A549 (cell line): ENCODE data around the gene S100A13.

Experiments used
- CBX8 ChIP-seq: fragments of 200-600 bp; sonication (generic); IDR thresholded peaks from 2 replicates; pipeline ENCODE4 v1.6.1; 2016
- EP300 ChIP-seq, 2 experiments: fragments of >200 bp; sonication (Bioruptor Twin); formaldehyde crosslinking; IDR thresholded peaks; 2 replicates in 1 of 2; 3 replicates in 1 of 2; pipeline ENCODE4 v1.6.1; 2016 to 2017
- KDM1A ChIP-seq: fragments of 200-600 bp; sonication (generic); IDR thresholded peaks from 2 replicates; pipeline ENCODE4 v1.6.1; 2016; ENCODE audit warnings: low read depth, mild to moderate bottlenecking
- PHF8 ChIP-seq: fragments of 200-600 bp; sonication (generic); IDR thresholded peaks from 2 replicates; pipeline ENCODE4 v1.6.1; 2016; ENCODE audit warnings: low read depth, mild to moderate bottlenecking, antibody characterized with exemption, moderate library complexity, borderline replicate concordance
- RNF2 ChIP-seq: fragments of 200-600 bp; sonication (generic); IDR thresholded peaks from 2 replicates; pipeline ENCODE4 v1.6.1; 2016; ENCODE audit warnings: low read depth, mild to moderate bottlenecking, antibody characterized with exemption, moderate library complexity, borderline replicate concordance
- SMC3 ChIP-seq: fragments of >200 bp; sonication (Bioruptor Twin); formaldehyde crosslinking; IDR thresholded peaks from 3 replicates; pipeline ENCODE4 v1.6.1; 2018; ENCODE audit warnings: inconsistent platforms
- ZC3H11A ChIP-seq: fragments of 450-650 bp; IDR thresholded peaks from 2 replicates; pipeline ENCODE4 v1.6.1; 2014; ENCODE audit warnings: antibody characterized with exemption, mild to moderate bottlenecking
- ZFP36 ChIP-seq: fragments of 450-650 bp; IDR thresholded peaks from 2 replicates; pipeline ENCODE4 v1.6.1; 2014; ENCODE audit warnings: borderline replicate concordance; ENCODE audit not compliant: partially characterized antibody
- TF ChIP-seq, protein P1 (sequence below): fragments of >200 bp; sonication (Bioruptor Twin); formaldehyde crosslinking; IDR thresholded peaks from 3 replicates; pipeline ENCODE4 v1.5.1; 2016
- TF ChIP-seq, protein P2 (sequence below): fragments of 150-350 bp; IDR thresholded peaks from 2 replicates; pipeline ENCODE4 v1.6.1; 2014; ENCODE audit warnings: low read depth, mild to moderate bottlenecking, low read length
- TF ChIP-seq, protein P3 (sequence below): IDR thresholded peaks from 2 replicates; pipeline ENCODE4 v1.6.1; 2012

DNA sequence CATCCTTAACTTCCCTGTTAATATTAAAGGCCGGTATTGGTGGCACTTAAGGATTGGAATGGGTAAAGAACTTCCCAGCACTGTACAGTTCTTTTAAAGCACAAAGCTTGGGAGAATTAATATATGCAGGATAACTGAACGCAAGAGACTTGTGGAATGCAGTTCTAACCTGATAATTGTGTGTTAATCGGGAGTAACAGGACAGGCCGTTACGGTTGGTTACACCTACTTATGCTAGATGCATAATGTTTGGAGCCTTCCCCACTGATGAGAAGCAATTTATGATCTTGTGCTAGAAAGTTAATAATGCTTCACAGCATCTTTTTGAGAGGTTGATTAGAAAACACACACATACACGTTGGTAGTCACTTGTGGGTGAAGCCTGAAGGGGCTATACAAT lies 13.6 kb upstream of the S100A13 start:
- TF ChIP-seq, protein P1, sequence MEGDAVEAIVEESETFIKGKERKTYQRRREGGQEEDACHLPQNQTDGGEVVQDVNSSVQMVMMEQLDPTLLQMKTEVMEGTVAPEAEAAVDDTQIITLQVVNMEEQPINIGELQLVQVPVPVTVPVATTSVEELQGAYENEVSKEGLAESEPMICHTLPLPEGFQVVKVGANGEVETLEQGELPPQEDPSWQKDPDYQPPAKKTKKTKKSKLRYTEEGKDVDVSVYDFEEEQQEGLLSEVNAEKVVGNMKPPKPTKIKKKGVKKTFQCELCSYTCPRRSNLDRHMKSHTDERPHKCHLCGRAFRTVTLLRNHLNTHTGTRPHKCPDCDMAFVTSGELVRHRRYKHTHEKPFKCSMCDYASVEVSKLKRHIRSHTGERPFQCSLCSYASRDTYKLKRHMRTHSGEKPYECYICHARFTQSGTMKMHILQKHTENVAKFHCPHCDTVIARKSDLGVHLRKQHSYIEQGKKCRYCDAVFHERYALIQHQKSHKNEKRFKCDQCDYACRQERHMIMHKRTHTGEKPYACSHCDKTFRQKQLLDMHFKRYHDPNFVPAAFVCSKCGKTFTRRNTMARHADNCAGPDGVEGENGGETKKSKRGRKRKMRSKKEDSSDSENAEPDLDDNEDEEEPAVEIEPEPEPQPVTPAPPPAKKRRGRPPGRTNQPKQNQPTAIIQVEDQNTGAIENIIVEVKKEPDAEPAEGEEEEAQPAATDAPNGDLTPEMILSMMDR = no peak
- TF ChIP-seq, protein P2, sequence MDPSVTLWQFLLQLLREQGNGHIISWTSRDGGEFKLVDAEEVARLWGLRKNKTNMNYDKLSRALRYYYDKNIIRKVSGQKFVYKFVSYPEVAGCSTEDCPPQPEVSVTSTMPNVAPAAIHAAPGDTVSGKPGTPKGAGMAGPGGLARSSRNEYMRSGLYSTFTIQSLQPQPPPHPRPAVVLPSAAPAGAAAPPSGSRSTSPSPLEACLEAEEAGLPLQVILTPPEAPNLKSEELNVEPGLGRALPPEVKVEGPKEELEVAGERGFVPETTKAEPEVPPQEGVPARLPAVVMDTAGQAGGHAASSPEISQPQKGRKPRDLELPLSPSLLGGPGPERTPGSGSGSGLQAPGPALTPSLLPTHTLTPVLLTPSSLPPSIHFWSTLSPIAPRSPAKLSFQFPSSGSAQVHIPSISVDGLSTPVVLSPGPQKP = no peak
- TF ChIP-seq, protein P3, sequence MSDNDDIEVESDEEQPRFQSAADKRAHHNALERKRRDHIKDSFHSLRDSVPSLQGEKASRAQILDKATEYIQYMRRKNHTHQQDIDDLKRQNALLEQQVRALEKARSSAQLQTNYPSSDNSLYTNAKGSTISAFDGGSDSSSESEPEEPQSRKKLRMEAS = no peak
- TF ChIP-seq EP300 (IDR thresholded peaks at IDR 0.05) (no peak), SMC3 (no peak), ZC3H11A (no peak), PHF8 (no peak), ZFP36 (no peak), RNF2 (no peak), KDM1A (no peak), CBX8 (no peak)
